ENCODE results near the gene WDR89.

DNA sequence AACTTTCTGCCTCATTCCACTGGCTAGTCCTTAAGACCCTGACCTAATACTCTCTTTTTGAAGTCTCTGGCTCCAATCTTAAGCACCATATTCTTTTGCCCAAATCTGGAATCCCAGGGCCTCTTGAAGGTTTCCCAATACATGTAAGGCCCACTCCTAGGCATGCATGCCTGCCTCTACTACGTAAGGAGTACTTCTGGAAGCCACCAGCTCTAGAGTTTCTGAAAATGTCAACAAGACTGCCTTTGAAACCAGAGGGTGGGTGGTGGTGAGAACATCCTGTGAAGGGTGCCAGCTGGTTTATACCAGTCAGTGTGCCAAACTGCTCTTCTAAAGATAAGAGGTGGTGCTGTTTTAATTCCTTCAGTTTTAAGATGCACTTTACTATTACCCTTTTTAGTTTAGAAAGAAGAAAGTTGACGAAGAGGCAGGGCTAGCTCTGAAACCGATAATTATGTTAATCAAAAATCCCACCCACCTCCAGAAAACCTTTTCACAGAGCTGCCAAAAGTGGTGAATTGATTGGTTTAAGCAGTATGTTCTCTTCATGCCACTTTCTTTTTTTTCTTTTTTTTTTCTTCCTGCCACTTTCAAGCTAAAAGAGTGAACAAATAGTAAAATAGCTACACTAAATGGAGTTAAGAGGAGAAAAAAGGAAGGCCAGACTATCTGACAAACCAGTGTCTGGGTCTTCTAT, 8.7 kb upstream of the WDR89 start:
- TF ChIP-seq, protein P1, sequence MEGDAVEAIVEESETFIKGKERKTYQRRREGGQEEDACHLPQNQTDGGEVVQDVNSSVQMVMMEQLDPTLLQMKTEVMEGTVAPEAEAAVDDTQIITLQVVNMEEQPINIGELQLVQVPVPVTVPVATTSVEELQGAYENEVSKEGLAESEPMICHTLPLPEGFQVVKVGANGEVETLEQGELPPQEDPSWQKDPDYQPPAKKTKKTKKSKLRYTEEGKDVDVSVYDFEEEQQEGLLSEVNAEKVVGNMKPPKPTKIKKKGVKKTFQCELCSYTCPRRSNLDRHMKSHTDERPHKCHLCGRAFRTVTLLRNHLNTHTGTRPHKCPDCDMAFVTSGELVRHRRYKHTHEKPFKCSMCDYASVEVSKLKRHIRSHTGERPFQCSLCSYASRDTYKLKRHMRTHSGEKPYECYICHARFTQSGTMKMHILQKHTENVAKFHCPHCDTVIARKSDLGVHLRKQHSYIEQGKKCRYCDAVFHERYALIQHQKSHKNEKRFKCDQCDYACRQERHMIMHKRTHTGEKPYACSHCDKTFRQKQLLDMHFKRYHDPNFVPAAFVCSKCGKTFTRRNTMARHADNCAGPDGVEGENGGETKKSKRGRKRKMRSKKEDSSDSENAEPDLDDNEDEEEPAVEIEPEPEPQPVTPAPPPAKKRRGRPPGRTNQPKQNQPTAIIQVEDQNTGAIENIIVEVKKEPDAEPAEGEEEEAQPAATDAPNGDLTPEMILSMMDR (conservative IDR thresholded peaks at IDR 0.05; ENCODE audit: low read length): no peak
- TF ChIP-seq EZH2phosphoT487 (IDR thresholded peaks at IDR 0.05; ENCODE audit: borderline replicate concordance): no peak
